Smooth muscle cell (in vitro differentiated cells): ENCODE results near the gene TPM2. TPM values are rescaled to one million over a fixed set of nuclear protein-coding genes. Genes with fewer than 3 reads are reported as not detected.

ENCODE experiments used
- DNase-seq: peaks from one replicate; lab custom pipeline; 2025; ENCODE audit not compliant: unreplicated experiment; lab: John Stamatoyannopoulos, UW
- H2AFZ ChIP-seq: fragments of 200-600 bp; sonication (generic); 2 replicates; pipeline ENCODE4 v1.6.0; 2016; ENCODE audit warnings: antibody characterized with exemption, low read depth, mild to moderate bottlenecking
- H3F3A ChIP-seq: fragments of 200-600 bp; sonication (generic); 2 replicates; pipeline ENCODE4 v1.6.0; 2017; ENCODE audit warnings: antibody characterized with exemption, low read depth
- H3K27ac ChIP-seq: fragments of 200-600 bp; sonication (generic); 2 replicates; pipeline ENCODE4 v1.5.1; 2016; ENCODE audit warnings: low read depth, mild to moderate bottlenecking
- H3K27me3 ChIP-seq: fragments of 200-600 bp; sonication (generic); 2 replicates; pipeline ENCODE4 v1.6.1; 2016; ENCODE audit warnings: low read depth, mild to moderate bottlenecking
- H3K36me3 ChIP-seq: fragments of 200-600 bp; sonication (generic); 2 replicates; pipeline ENCODE4 v1.5.1; 2016; ENCODE audit warnings: low read depth
- H3K4me1 ChIP-seq: fragments of 200-600 bp; sonication (generic); 2 replicates; pipeline ENCODE4 v1.5.1; 2016; ENCODE audit warnings: low read depth
- H3K4me2 ChIP-seq: fragments of 200-600 bp; sonication (generic); 2 replicates; pipeline ENCODE4 v1.6.0; 2016; ENCODE audit warnings: mild to moderate bottlenecking
- H3K4me3 ChIP-seq: fragments of 200-600 bp; sonication (generic); 2 replicates; pipeline ENCODE4 v1.5.1; 2016; ENCODE audit warnings: mild to moderate bottlenecking
- H3K79me2 ChIP-seq: fragments of 200-600 bp; sonication (generic); 2 replicates; pipeline ENCODE4 v1.6.0; 2016; ENCODE audit warnings: low read depth, mild to moderate bottlenecking
- H3K9ac ChIP-seq: fragments of 200-600 bp; sonication (generic); 2 replicates; pipeline ENCODE4 v1.6.0; 2016; ENCODE audit warnings: low read depth
- H3K9me3 ChIP-seq: fragments of 200-600 bp; sonication (generic); replicated peaks from 2 replicates; pipeline ENCODE4 v1.5.1; 2016; ENCODE audit warnings: low read depth
- H4K20me1 ChIP-seq: fragments of 200-600 bp; sonication (generic); 2 replicates; pipeline ENCODE4 v1.6.0; 2016; ENCODE audit warnings: low read depth
- WGBS: methylation state at CpG from one replicate; pipeline ENCODE4 v1.1.7; 2016; ENCODE audit warnings: low lambda C conversion rate; 5-methylcytosine and 5-hydroxymethylcytosine counted together
- polyA plus RNA-seq: library from polyadenylated mRNA; unstranded; fragments of >200 nt; fragmentation: Nextera tagmentation; extraction: Ambion mirVana; gene quantifications from 2 replicates; pipeline ENCODE4 v1.2.1, GENCODE V29; 2016
- total RNA-seq: library from RNA; depleted of rRNA; stranded (reverse); fragments of >200 nt; gene quantifications from 2 replicates; pipeline ENCODE4 v1.2.3, GENCODE V29; 2014
- TF ChIP-seq, protein P1 (sequence below): fragments of 200-600 bp; sonication (generic); IDR thresholded peaks from 2 replicates; pipeline ENCODE4 v1.5.1; 2017; ENCODE audit warnings: borderline replicate concordance, mild to moderate bottlenecking, antibody characterized with exemption; ENCODE audit not compliant: insufficient read depth, poor library complexity, severe bottlenecking

TPM2 gene
- total and polyA plus RNA-seq, 2 experiments from 2014 or later, result 925 to 2,131 TPM

DNA sequence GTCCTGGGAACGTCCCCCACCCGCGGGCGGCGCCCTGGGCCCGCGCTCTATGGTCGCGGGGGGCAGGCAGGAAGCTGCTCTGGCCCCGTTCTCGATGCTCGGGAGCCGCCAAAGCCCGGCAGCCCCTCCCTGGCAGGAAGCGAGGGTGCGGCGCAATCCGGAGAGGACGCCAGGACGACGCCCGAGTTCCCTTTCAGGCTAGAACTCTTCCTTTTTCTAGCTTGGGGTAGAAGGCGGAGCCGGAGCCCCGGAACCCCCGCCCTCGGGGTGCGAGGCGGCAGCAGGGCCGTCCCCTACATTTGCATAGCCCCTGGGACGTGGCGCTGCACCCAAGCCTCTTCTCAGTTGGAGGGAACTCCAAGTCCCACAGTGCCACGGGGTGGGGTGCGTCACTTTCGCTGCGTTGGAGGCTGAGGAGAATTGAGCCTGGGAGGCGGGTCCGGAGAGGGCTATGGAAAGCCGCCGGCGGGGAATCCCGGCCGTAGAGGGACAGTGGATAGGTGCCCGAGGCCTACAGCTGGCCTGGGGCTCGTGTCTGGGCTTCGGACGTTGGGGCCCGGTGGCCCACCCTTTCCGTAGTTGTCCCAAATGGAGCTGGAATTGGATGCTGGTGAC is 42.6 kb upstream of the TPM2 start, which contains the start of the genes CREB3 and TLN1:
CREB3 (plus strand) TSS at position 482 of the 615 bp plus-strand sequence; CDS start at position 589, 107 bp downstream.
TLN1 (minus strand) TSS at position 11 of the 615 bp plus-strand sequence. CDS start 6,501 bp downstream, outside the sequence.
- Histone ChIP-seq H3K4me3 (peak within 1 kb of the TSS; percentile 83), H3K79me2 (peaks cover 68% of the 10 kb centered on the region), H3K4me2 (peak within 1 kb of the TSS; percentile 92), H3K27me3 (no peaks in the 10 kb centered on the region), H3K4me1 (peaks cover 44% of the 10 kb centered on the region), H3K9me3 (no peaks in the 10 kb centered on the region), H2AFZ (no peak within 1 kb of the TSS), H3K27ac (peak within 1 kb of the TSS; percentile 94), H3F3A (peaks cover 27% of the 10 kb centered on the region), H3K36me3 (no peaks in the 10 kb centered on the region), H4K20me1 (peaks cover 48% of the 10 kb centered on the region), H3K9ac (peak within 1 kb of the TSS; percentile 92)
- TF ChIP-seq, protein P1, sequence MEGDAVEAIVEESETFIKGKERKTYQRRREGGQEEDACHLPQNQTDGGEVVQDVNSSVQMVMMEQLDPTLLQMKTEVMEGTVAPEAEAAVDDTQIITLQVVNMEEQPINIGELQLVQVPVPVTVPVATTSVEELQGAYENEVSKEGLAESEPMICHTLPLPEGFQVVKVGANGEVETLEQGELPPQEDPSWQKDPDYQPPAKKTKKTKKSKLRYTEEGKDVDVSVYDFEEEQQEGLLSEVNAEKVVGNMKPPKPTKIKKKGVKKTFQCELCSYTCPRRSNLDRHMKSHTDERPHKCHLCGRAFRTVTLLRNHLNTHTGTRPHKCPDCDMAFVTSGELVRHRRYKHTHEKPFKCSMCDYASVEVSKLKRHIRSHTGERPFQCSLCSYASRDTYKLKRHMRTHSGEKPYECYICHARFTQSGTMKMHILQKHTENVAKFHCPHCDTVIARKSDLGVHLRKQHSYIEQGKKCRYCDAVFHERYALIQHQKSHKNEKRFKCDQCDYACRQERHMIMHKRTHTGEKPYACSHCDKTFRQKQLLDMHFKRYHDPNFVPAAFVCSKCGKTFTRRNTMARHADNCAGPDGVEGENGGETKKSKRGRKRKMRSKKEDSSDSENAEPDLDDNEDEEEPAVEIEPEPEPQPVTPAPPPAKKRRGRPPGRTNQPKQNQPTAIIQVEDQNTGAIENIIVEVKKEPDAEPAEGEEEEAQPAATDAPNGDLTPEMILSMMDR, result no peak
- WGBS, result under 1% methylated on average over 47 of the region's 49 CpGs
- DNase-seq, result peak; percentile 95

DNA sequence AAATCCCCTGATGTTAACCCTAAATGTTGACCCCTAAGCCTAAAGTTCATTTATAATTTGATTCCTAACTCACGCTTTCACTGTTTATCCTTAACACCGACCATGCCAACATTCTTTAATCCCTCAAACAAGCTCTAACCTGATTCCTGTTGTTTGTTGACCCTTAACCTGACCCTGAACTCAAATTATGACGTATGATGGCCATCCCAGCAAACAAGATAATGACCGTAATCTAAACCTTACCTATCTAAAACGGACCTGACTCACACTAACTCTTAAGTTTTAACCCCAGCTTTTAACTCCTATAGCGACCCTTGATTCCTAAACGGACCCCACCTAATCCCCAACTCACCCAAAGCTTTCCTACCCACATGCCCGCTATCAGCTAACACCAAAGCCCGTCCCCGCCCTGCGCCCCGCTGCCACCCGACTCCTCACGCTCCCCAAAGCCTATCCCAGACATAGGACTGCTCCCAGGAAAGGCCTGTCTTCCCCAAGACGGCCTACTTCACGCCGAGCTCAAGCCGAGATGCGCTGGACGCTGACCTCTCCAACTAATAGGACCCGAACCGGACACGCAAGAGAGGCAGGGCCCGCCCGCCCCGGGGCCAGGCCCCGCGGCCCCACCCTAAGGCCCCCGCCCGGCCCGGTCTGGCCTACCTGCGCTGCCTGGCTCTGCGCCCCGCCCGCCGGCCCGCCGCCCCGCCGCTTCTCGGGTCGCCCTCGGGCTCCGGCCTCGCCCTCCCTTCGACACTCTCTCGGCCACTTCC is 41.9 kb upstream of the TPM2 start:
- no peak overlapping the region for H2AFZ ChIP-seq
- peak overlapping the region; percentile 83 for H3K4me3 ChIP-seq
- H3K9me3 ChIP-seq, result no peaks in the 10 kb centered on the region
- peaks cover 54% of the 10 kb centered on the region for H4K20me1 ChIP-seq
- no peaks in the 10 kb centered on the region for H3K27me3 ChIP-seq
- TF ChIP-seq, protein P1, result no peak
- H3K4me2 ChIP-seq, result peak overlapping the region; percentile 92
- H3K36me3 ChIP-seq, result no peaks in the 10 kb centered on the region
- WGBS, result under 1% methylated on average over 29 of the region's 47 CpGs
- peak overlapping the region; percentile 86 for H3K9ac ChIP-seq
- H3K79me2 ChIP-seq, result peaks cover 75% of the 10 kb centered on the region
- no peak for DNase-seq
- H3K27ac ChIP-seq, result peak overlapping the region; percentile 94
- H3K4me1 ChIP-seq, result peaks cover 49% of the 10 kb centered on the region
- peaks cover 27% of the 10 kb centered on the region for H3F3A ChIP-seq

DNA sequence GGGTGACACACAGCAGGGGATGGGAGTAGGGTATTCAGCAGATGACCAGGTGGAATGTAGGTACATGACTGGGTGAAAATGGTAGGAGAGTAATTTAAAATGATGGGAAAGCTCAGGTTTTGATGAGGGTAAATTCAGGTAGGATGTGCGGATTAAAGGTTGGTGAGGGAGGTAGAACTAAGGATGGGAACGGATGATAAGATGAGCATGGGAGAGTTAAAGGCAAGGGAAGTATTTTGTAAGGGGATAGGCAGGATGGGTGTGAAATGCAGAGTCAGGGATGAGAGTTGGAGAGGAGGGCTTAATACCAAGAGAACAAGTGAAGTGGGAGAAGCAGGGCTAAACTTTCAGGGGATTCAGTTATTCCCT is 40.7 kb upstream of the TPM2 start:
- Histone ChIP-seq H3K4me1 (peaks cover 49% of the 10 kb centered on the region), H3K9ac (peak overlapping the region; percentile 86), H3K9me3 (no peaks in the 10 kb centered on the region), H3F3A (peaks cover 22% of the 10 kb centered on the region), H3K27me3 (no peaks in the 10 kb centered on the region), H3K27ac (peak overlapping the region; percentile 94), H3K79me2 (peaks cover 85% of the 10 kb centered on the region), H2AFZ (no peak overlapping the region), H4K20me1 (peaks cover 55% of the 10 kb centered on the region), H3K4me3 (peak overlapping the region; percentile 83), H3K36me3 (no peaks in the 10 kb centered on the region), H3K4me2 (peak overlapping the region; percentile 92)
- no peak for DNase-seq
- TF ChIP-seq, protein P1, result no peak
- WGBS, result 73% methylated on average over 2 of the region's 2 CpGs
